Mesodermal cell (in vitro differentiated cells): ENCODE results near the gene GALNT10.

Experiments
- H3K27ac ChIP-seq: 2 replicates; pipeline ENCODE4 v1.7.0; 2013; ENCODE audit warnings: mild to moderate bottlenecking, low read depth, low read length, moderate library complexity; ENCODE audit not compliant: severe bottlenecking
- H3K36me3 ChIP-seq: 2 replicates; pipeline ENCODE4 v1.7.1; 2013; ENCODE audit warnings: mild to moderate bottlenecking, low read length, moderate library complexity; ENCODE audit not compliant: control insufficient read depth, insufficient read depth
- H3K4me1 ChIP-seq: one replicate; pipeline ENCODE4 v1.7.1; 2013; ENCODE audit warnings: mild to moderate bottlenecking, low read length; ENCODE audit not compliant: insufficient read depth, control insufficient read depth, poor library complexity, severe bottlenecking
- H3K4me3 ChIP-seq: 2 replicates; pipeline ENCODE4 v1.7.0; 2013; ENCODE audit warnings: low read length, control low read depth, mild to moderate bottlenecking; ENCODE audit not compliant: insufficient read depth, poor library complexity, severe bottlenecking; ENCODE audit errors: extremely low read depth
- H3K9me3 ChIP-seq: 2 replicates; pipeline ENCODE4 v1.7.1; 2013; ENCODE audit warnings: mild to moderate bottlenecking, low read length, moderate library complexity; ENCODE audit not compliant: control insufficient read depth
- WGBS, 2 experiments: methylation state at CpG; one replicate each; pipeline ENCODE4 v1.1.5; 2013; ENCODE audit warnings: missing lambda C conversion rate in 2 of 2; ENCODE audit not compliant: insufficient coverage in 2 of 2; 5-methylcytosine and 5-hydroxymethylcytosine counted together

GALNT10 gene

GRCh38 chr5:154325566-154325965 is 135.0 kb downstream of the GALNT10 start:
- H3K9me3 ChIP-seq: no peaks in the 10 kb centered on the region
- H3K4me1 ChIP-seq: no peaks in the 10 kb centered on the region
- H3K4me3 ChIP-seq: no peak overlapping the region
- peaks cover 5% of the 10 kb centered on the region for H3K36me3 ChIP-seq
- WGBS, 2 experiments: no CpG with 5 or more reads among the region's 1 CpG
- no peak overlapping the region for H3K27ac ChIP-seq

DNA sequence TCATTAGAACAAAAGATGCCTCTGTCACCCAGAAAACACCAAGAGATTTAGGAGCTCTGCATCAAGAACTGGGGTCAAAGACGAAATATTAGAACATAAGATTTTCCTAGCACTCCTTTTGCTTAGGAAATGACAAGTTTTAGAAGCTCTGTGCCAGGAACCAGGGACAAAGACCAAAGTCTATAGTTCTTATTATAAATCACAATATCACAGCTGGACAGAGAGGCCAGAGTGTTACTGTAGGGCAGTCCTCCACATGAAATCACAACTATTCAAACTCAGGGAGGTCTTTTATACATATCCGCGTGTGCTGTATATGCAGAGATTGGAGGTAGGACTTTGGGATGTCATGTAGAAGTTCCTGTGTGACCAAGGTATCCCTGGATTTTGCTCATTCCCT is 138.5 kb downstream of the GALNT10 start:
- H3K27ac ChIP-seq: no peak overlapping the region
- WGBS, 2 experiments: 95% methylated on average over 3 of the region's 3 CpGs; no CpG with 5 or more reads in 1 of the 2 experiments
- H3K4me1 ChIP-seq: no peaks in the 10 kb centered on the region
- no peaks in the 10 kb centered on the region for H3K9me3 ChIP-seq
- H3K4me3 ChIP-seq: no peak overlapping the region
- peaks cover 9% of the 10 kb centered on the region for H3K36me3 ChIP-seq

GRCh38 chr5:154329519-154330040 is 139.0 kb downstream of the GALNT10 start:
- Histone ChIP-seq H3K4me1 (no peaks in the 10 kb centered on the region), H3K4me3 (no peak overlapping the region), H3K36me3 (peaks cover 9% of the 10 kb centered on the region), H3K9me3 (no peaks in the 10 kb centered on the region), H3K27ac (no peak overlapping the region)
- WGBS, 2 experiments: 95 to 96% methylated on average over 11 to 13 of the region's 14 CpGs

DNA sequence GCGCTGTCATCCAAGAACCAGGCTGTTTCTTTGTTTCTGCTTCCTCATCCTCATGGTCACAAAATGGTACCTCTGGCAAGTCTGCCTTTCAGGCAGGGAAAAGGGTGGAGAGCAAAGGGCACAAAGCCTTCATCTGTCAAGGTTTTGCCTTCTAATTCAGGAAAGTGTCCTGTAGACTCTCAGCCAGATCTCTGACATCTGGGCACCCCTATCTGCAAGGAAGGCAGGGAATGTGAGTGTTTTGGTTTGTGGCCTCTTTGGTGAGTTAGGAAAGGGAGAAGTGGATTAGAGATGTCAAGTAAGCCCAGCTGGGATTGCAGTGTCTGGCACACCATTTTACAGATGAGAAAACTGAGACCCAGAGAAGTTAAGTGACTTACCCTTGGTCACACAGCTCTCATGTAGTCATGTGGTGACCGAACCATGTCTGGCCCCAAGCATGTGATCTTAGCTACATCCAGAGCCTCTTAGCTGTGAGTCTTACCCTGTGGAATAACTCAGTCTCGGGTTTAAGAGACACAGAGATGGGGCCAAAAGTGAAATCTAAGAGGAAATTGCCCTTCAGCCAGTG is 139.6 kb downstream of the GALNT10 start:
- 85 to 90% methylated on average over 3 of the region's 3 CpGs for WGBS, 2 experiments
- Histone ChIP-seq H3K4me1 (no peaks in the 10 kb centered on the region), H3K27ac (no peak overlapping the region), H3K36me3 (peaks cover 12% of the 10 kb centered on the region), H3K4me3 (no peak overlapping the region), H3K9me3 (no peaks in the 10 kb centered on the region)

- Histone ChIP-seq H3K27ac (no peak overlapping the region), H3K4me1 (no peaks in the 10 kb centered on the region), H3K4me3 (no peak overlapping the region), H3K9me3 (no peaks in the 10 kb centered on the region), H3K36me3 (peaks cover 12% of the 10 kb centered on the region)
- 88 to 100% methylated on average over 1 to 2 of the region's 2 CpGs for WGBS, 2 experiments
Measured at GRCh38 chr5:154331232-154331631, 140.7 kb downstream of the GALNT10 start.

DNA sequence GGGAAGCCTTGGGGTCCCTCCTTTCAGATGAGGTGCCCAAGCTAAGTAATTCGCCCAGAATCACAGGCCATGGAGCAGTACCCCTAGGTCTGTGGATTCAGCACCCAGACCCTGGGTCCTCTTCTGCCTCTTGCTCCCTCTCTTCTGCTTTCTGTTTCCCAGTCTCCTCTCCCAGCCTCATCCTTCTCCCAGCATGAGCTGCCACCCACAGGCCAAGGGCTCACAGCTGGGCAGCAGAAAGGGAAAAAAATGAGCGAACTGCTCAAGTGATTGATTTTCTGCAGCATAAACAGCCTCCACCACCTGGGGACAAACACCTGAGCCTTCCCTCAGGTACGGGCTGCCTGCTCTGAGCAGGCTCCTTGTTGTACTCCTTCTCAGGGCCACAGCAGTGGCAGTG is 141.4 kb downstream of the GALNT10 start:
- Histone ChIP-seq H3K4me3 (no peak overlapping the region), H3K9me3 (no peaks in the 10 kb centered on the region), H3K4me1 (no peaks in the 10 kb centered on the region), H3K27ac (no peak overlapping the region), H3K36me3 (peaks cover 12% of the 10 kb centered on the region)
- WGBS, 2 experiments: 68 to 100% methylated on average over 1 to 3 of the region's 3 CpGs

DNA sequence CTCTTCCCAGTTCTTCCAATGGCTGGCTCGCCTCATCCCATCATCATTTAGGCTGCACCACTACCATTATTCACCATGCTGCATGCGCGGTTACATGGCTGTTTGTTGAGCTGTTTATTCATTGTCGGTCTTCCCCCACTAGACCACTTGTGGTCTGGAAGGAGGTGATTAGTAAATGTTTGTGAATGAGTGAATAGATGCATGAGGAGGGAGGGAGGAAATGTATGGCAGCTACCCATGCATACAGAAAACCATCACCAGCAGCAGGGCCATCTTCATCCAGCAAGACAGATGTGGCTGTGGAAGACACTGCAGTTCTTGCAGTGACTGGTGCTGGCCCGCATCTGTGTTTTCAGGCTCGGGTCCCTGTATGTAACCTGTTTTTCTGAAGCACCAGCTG is 141.9 kb downstream of the GALNT10 start:
- no peaks in the 10 kb centered on the region for H3K9me3 ChIP-seq
- H3K27ac ChIP-seq: no peak overlapping the region
- no peaks in the 10 kb centered on the region for H3K4me1 ChIP-seq
- no peak overlapping the region for H3K4me3 ChIP-seq
- peaks cover 12% of the 10 kb centered on the region for H3K36me3 ChIP-seq
- WGBS, 2 experiments: 88 to 93% methylated on average over 3 to 5 of the region's 6 CpGs

DNA sequence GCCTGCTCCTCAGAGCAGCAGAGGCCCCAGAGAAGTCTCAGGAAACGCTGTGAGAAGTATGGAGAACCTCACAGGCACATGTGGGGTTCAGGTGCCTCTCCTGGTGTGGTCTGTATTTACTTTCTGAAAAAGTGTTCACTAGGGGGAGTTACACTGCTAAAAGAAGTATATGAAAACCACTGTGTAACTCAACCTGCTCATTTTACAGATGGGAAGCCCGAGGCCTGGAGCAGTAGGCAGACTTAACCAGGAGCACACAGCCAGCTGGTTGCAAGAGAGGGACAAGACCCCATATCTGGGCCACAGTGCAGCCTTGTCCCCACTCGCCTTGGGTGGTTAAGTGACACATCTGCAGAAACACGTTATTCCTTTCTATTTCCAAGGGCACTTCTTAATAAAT is 142.5 kb downstream of the GALNT10 start:
- Histone ChIP-seq H3K36me3 (peaks cover 13% of the 10 kb centered on the region), H3K4me3 (no peak overlapping the region), H3K4me1 (no peaks in the 10 kb centered on the region), H3K9me3 (no peaks in the 10 kb centered on the region), H3K27ac (no peak overlapping the region)
- 81 to 93% methylated on average over 4 of the region's 4 CpGs for WGBS, 2 experiments

DNA sequence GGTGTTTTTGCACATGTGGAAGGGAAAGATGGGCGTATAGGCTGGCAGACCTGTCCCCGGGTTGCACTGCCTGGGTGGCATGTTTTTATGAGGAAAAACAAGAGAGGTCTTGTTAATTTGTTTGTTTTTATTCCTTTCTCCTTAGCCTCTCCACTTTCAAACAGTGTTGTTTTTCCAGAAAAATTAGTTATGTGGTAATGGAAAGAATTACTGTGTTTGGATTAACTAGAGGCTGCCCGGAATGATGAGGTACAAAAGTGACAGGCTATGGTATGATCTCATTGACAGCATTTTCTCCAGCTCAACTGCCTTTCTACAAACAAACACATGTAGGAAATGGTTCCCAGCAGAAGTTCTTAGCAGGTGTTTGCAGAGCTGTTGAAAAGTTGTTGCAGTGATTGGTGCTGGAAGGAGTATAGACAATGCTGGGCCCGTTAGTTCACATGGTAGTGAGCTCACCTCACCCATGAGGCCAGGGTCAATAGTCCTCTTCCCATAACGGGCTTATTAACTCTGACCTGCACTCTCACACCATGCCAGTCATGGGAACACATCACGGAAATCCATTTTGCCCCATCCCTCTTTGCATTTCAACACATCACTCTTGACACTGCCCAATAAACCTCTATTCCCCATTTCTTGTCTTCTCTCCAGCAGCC is 144.0 kb downstream of the GALNT10 start:
- no peaks in the 10 kb centered on the region for H3K4me1 ChIP-seq
- H3K4me3 ChIP-seq: no peak overlapping the region
- H3K27ac ChIP-seq: no peak overlapping the region
- H3K36me3 ChIP-seq: peaks cover 17% of the 10 kb centered on the region
- H3K9me3 ChIP-seq: no peaks in the 10 kb centered on the region
- 89 to 95% methylated on average over 4 to 5 of the region's 6 CpGs for WGBS, 2 experiments

DNA sequence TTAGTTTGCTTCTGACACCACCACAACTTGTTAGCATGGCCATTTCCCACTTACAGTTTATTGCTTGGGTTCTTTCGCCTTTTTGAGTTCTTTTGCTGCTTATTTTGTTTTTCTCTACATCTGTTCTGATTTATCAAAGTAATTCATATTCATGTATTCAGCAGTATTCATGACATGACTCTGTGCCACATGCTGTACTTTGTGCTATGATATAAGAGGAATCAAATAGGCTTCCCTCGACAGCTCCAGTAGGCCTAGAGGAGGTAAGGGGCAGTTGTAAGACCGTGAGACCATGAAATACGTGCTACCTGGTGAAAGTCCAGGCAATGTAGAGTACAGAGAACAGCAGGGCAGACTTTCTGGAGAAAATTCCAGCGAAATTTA is 144.5 kb downstream of the GALNT10 start:
- WGBS, 2 experiments: 86 to 95% methylated on average over 3 to 4 of the region's 5 CpGs
- no peak overlapping the region for H3K27ac ChIP-seq
- peaks cover 12% of the 10 kb centered on the region for H3K36me3 ChIP-seq
- H3K9me3 ChIP-seq: no peaks in the 10 kb centered on the region
- no peaks in the 10 kb centered on the region for H3K4me1 ChIP-seq
- no peak overlapping the region for H3K4me3 ChIP-seq

- H3K36me3 ChIP-seq: peaks cover 5% of the 10 kb centered on the region
- no peaks in the 10 kb centered on the region for H3K9me3 ChIP-seq
- no peaks in the 10 kb centered on the region for H3K4me1 ChIP-seq
- WGBS, 2 experiments: 92 to 95% methylated on average over 3 to 4 of the region's 6 CpGs
- H3K4me3 ChIP-seq: no peak overlapping the region
- no peak overlapping the region for H3K27ac ChIP-seq
Measured at GRCh38 chr5:154341620-154342019, 151.1 kb downstream of the GALNT10 start.
